A172 (cell line): Measurements from ENCODE around the gene ITGAE. TPM values are rescaled to one million over a fixed set of nuclear protein-coding genes. Genes with fewer than 3 reads are reported as not detected.

Source experiments
- DNase-seq: peaks from one replicate; pipeline ENCODE4 v3.0.0-alpha.2; 2015; ENCODE audit warnings: low spot score
- total RNA-seq: library from RNA; depleted of rRNA; stranded (reverse); fragments of >200 nt; shearing (Covaris generic); gene quantifications from 2 replicates; pipeline ENCODE4 v1.2.3, GENCODE V29; 2014; rRNA removed

Gene ITGAE
- total RNA-seq, 1 experiment from 2014 or later: 70.5 TPM

DNA sequence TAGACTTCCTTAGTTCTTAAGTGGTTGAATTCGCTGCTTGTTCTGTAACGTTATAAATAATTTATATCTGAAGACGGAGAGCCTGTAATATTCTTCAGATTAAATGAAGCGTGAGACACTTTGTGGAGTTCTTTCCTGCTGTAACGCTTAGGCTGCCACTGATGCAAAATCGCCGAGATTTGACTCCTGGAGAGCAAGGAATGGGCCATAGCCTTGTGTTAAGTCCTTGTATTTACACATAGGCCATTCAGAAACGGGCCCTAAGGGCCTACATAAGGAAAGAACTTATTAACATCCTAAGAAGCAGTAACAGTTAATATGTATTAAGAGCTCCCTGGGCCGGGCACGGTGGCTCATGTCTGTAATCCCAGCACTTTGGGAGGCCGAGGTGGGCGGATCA is 131.4 kb downstream of the ITGAE start:
- no peak for DNase-seq

DNA sequence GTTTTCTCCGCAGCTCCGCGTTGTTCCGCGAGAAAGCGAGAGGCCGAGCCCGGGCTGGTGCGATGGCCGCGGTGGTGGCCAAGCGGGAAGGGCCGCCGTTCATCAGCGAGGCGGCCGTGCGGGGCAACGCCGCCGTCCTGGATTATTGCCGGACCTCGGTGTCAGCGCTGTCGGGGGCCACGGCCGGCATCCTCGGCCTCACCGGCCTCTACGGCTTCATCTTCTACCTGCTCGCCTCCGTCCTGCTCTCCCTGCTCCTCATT is 132.0 kb downstream of the ITGAE start:
- DNase-seq: no peak

DNA sequence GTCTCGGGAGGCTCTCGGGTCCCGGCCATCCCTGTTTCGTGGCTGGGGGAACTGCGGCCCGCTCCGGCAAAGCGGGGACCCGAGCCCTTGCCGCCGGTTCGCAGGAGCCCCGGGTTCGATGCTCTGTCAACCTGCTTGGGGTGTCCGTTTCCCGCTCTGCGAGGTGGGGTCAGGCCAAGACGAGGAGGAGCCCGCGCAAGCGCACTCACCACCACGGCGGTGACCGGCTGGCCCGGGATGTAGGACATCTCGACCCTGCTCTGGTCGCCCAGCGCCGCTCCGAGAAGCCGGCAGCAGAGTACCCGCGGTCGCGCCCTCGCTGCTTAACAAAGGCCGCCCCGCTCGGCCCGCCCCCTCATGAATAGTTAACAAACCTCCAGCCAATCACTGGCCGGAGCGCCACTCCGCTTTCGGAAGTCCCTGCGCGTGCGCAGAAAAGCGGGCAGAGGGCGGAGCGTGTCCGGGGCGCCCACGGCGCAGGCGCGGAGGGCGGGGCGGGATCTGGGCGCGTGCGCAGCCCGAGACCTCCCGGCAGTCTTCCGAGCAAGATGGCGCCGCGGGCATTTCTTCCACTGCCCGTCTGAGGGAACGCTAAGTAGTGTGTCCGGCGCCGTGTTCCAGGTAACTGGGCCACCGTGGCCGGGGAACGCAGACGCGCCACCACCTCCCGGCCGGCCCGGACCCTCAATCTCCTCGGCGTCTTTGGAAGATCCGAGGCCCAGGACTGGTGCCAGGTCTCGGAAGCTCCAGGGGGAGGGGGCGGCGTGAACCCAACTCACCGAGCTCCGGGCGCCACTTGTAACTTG is 132.5 kb downstream of the ITGAE start, which contains the start of the genes EMC6 and TAX1BP3:
EMC6 (plus strand) TSS at position 534 of the 806 bp plus-strand sequence. CDS start 335 bp downstream, outside the sequence.
TAX1BP3 (minus strand) TSS at position 300 of the 806 bp plus-strand sequence; CDS start at position 248, 52 bp downstream.
- peak; percentile 96 for DNase-seq

DNA sequence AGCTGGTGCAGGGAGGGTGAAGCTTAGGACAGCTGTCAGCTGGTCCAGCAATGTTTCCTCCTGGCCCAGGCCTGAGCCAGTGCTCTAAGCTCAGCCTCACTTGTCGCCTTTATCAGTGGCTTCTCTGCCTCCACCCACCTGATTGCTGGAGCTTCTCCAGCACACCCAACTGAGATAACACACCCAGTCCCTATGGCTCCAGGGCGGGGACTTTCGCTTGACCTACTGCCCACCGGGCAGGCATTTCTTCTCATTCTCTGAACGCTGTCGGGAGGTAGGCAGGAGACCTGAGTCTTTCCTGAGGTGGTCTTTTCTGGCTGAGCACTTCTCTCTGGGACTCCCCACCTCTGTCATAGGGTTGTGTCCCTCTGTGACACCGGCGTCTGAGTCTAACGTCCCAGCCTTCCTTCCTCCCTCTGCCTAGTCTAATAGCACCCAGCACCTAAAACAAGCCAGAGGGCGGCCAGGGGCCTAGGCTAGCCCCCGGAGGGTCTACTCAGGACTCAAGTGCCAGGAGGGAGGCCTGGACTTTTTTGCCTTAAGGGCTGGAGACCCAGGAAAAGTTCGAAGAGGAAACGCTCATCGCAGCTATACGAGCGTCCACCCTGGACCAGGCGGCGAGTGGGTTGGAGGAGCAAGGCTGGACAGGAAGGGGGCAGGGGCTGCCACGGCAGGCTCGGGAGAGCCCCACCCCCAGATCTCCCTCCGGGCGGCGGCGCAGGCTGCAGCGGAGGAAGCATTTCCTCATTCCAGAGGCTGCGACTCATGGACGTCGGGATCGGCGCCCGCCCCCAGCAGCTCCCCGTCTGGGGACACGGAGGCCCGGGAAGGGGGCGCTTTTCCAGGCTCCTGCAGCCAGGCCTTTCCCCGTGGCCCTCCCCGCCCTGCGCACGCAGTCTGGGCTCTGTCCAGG is 133.4 kb downstream of the ITGAE start:
- DNase-seq: peak; percentile 88

DNA sequence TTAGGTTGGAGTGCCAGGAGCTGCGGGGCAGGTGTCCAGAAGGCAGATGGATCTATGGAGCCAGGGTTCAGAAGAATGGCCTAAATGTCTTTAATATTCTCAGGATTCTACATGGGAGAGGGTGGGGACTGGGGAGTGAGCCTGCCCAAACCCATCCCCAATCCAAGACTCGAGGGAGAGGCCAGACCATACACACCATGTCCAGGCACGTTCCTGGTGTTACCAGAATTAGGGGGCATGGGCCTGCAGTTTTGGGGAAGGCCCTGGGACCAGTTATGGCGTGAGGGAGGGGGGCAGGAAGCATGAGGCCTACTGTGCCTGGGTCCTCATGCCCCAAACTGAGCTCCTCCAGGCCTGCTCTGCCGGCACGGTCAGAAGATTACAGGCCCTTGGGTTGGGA is 134.5 kb downstream of the ITGAE start:
- DNase-seq: no peak

DNA sequence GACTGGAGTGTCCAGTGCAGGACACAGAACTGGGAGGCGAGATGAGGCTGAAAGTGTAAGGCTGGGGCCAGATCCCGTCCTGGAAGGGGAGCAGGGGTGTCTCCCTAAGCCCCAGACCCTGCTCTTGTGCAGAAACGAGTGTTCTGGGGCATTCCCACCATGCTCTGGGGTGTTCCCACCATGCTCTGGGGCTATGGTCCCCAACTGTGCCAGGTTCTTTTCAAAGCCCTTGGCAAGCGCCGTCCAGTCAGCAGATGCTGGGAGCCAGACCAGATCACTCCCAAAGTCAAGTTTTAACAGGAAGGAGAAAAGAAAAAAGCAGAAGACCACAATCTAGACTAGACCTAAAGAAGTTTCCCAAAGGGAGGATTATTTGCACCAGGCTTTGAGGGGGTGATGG is 135.2 kb downstream of the ITGAE start:
- DNase-seq: no peak

Other genes with a start within 250 kb of the ITGAE start
- 1.2 and 1.8 TPM in 2 replicates for gene TRPV3, start 243.4 kb downstream of the ITGAE start, total RNA-seq
- 0.79 and 1.0 TPM in 2 replicates for gene TRPV1, start 191.8 kb downstream of the ITGAE start, total RNA-seq
- gene SHPK, start 164.9 kb downstream of the ITGAE start, total RNA-seq: 27.6 and 33.2 TPM in 2 replicates
- gene CTNS, start 164.4 kb downstream of the ITGAE start, total RNA-seq: 36.0 and 37.8 TPM in 2 replicates
- gene TAX1BP3, start 132.6 kb downstream of the ITGAE start, total RNA-seq: 360 and 391 TPM in 2 replicates
- 43.4 and 66.8 TPM in 2 replicates for gene EMC6, start 132.4 kb downstream of the ITGAE start, total RNA-seq
- 32.7 and 35.4 TPM in 2 replicates for gene P2RX5, start 105.0 kb downstream of the ITGAE start, total RNA-seq
- 20.5 and 22.6 TPM in 2 replicates for gene HASPIN, start 77.3 kb downstream of the ITGAE start, total RNA-seq
- gene NCBP3, start 45.1 kb upstream of the ITGAE start, total RNA-seq: 22.1 and 28.1 TPM in 2 replicates
- 11.2 and 12.9 TPM in 2 replicates for gene CAMKK1, start 91.9 kb upstream of the ITGAE start, total RNA-seq
- 0.67 and 1.2 TPM in 2 replicates for gene P2RX1, start 115.3 kb upstream of the ITGAE start, total RNA-seq
- gene ATP2A3, start 163.2 kb upstream of the ITGAE start, total RNA-seq: 1.3 and 5.8 TPM in 2 replicates